ENCODE results near the gene GAB2.

GAB2 gene

GRCh38 chr11:78170874-78171549 is 246.6 kb downstream of the GAB2 start:
- no peak overlapping the region for H3K4me3 ChIP-seq (ENCODE audit: low read depth, low read length)
- peak; percentile 23 for DNase-seq (ENCODE audit: low read depth)
- TF ChIP-seq CTCF (conservative IDR thresholded peaks at IDR 0.05; ENCODE audit: low read depth, low read length): no peak

DNA sequence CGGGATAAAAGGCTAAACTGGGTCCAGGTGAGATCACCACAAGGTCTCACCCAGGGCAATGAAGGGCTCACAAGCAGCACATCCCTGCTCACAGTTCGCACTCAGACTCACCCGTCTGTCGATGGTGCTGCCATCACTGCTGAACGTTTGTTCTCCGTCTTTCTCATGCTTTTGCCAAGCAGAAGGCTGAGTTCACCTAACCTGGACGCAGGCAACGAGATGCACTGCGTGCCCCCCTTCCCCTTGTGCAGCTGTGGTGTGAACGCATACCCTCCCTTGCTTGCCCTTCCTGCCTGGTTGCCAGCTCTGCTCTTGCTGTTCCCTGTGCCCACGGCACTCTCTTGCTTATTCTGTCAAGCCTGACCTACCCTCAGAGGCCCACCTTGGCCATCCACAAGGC is 247.2 kb downstream of the GAB2 start:
- no peak for TF ChIP-seq CTCF (conservative IDR thresholded peaks at IDR 0.05; ENCODE audit: low read depth, low read length)
- no peak for DNase-seq (ENCODE audit: low read depth)
- H3K4me3 ChIP-seq (ENCODE audit: low read depth, low read length): no peak overlapping the region

- peak; percentile 96 for DNase-seq (ENCODE audit: low read depth)
- H3K4me3 ChIP-seq (ENCODE audit: low read depth, low read length): no peak overlapping the region
- no peak for TF ChIP-seq CTCF (conservative IDR thresholded peaks at IDR 0.05; ENCODE audit: low read depth, low read length)
Observed at GRCh38 chr11:78168539-78169477, 248.8 kb downstream of the GAB2 start.

GRCh38 chr11:78166855-78167469 is 250.7 kb downstream of the GAB2 start:
- no peak overlapping the region for H3K4me3 ChIP-seq (ENCODE audit: low read depth, low read length)
- no peak for DNase-seq (ENCODE audit: low read depth)
- no peak for TF ChIP-seq CTCF (conservative IDR thresholded peaks at IDR 0.05; ENCODE audit: low read depth, low read length)

All from choroid plexus epithelial cell (primary cell).